ENCODE results near the gene DIPK1C.

Gene DIPK1C

GRCh38 chr18:74412116-74412880 is 44.8 kb downstream of the DIPK1C start:
- H3K4me3 ChIP-seq (ENCODE audit: low read depth, low read length) = no peak overlapping the region
- TF ChIP-seq, protein P1, sequence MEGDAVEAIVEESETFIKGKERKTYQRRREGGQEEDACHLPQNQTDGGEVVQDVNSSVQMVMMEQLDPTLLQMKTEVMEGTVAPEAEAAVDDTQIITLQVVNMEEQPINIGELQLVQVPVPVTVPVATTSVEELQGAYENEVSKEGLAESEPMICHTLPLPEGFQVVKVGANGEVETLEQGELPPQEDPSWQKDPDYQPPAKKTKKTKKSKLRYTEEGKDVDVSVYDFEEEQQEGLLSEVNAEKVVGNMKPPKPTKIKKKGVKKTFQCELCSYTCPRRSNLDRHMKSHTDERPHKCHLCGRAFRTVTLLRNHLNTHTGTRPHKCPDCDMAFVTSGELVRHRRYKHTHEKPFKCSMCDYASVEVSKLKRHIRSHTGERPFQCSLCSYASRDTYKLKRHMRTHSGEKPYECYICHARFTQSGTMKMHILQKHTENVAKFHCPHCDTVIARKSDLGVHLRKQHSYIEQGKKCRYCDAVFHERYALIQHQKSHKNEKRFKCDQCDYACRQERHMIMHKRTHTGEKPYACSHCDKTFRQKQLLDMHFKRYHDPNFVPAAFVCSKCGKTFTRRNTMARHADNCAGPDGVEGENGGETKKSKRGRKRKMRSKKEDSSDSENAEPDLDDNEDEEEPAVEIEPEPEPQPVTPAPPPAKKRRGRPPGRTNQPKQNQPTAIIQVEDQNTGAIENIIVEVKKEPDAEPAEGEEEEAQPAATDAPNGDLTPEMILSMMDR (IDR thresholded peaks at IDR 0.05; ENCODE audit: low read depth, low read length) = no peak
- DNase-seq (ENCODE audit: low read depth, low spot score) = no peak
- in situ Hi-C loops (cut with HindIII; ENCODE audit: low sequenced_read_pairs) = no loop called here

- TF ChIP-seq, protein P1 (IDR thresholded peaks at IDR 0.05; ENCODE audit: low read depth, low read length) = no peak
- in situ Hi-C loops (cut with HindIII; ENCODE audit: low sequenced_read_pairs) = no loop called here
- DNase-seq (ENCODE audit: low read depth, low spot score) = no peak
- no peak overlapping the region for H3K4me3 ChIP-seq (ENCODE audit: low read depth, low read length)
Observed at GRCh38 chr18:74411475-74411874, 45.6 kb downstream of the DIPK1C start.

DNA sequence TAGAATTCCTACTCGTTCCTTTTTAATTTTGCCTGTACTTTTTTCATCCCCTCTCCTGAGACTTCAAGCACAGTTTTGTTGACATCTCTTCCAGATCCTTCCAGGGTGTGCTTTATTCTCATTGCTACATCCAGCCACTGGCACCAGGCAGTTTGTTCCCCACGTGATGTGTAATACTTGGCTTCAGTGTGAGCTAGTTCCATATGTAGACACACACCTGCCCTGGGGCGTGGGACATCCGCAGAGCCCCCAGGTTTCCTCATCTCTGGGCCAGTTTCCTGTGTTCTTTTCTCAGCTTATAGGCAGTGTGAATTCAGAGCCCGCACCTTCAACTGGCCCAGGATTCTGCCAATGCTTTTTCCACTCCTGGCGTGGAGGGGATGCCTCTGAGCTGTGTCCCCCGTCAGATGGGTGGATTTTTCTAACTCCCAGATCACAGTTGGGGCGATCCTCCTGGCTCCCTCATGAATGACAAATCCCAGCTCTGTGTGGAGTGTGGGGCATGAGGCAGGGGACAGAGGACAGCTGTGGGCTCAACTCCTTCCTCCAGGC is 46.6 kb downstream of the DIPK1C start:
- TF ChIP-seq, protein P1 (IDR thresholded peaks at IDR 0.05; ENCODE audit: low read depth, low read length) = no peak
- H3K4me3 ChIP-seq (ENCODE audit: low read depth, low read length) = no peak overlapping the region
- in situ Hi-C loops (cut with HindIII; ENCODE audit: low sequenced_read_pairs) = no loop called here
- no peak for DNase-seq (ENCODE audit: low read depth, low spot score)

- no peak for DNase-seq (ENCODE audit: low read depth, low spot score)
- no peak overlapping the region for H3K4me3 ChIP-seq (ENCODE audit: low read depth, low read length)
- in situ Hi-C loops (cut with HindIII; ENCODE audit: low sequenced_read_pairs) = no loop called here
- TF ChIP-seq, protein P1 (IDR thresholded peaks at IDR 0.05; ENCODE audit: low read depth, low read length) = no peak
Observed at GRCh38 chr18:74407888-74408287, 49.2 kb downstream of the DIPK1C start.

- TF ChIP-seq, protein P1 (IDR thresholded peaks at IDR 0.05; ENCODE audit: low read depth, low read length) = no peak
- DNase-seq (ENCODE audit: low read depth, low spot score) = no peak
- H3K4me3 ChIP-seq (ENCODE audit: low read depth, low read length) = no peak overlapping the region
- in situ Hi-C loops (cut with HindIII; ENCODE audit: low sequenced_read_pairs) = no loop called here
Observed at GRCh38 chr18:74402806-74403433, 54.2 kb downstream of the DIPK1C start.

DNA sequence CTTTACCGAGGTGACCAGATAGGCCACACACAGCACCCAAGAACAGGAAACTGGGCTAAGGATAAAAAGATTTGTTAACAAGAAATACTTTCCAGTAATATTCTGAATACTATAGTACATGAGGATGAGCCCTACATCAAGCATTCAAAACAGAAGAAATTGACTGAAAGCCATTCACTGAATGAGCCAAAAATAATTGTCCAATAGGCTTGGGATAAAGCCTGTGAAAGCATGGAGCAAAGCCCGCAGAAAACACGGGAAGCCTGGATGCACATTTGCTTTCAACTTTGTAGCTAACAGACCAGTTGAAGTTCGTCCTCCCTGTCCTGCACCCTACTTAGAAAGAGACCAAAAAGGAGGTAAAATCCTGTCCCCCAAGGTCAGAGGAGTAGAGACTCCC is 56.3 kb downstream of the DIPK1C start:
- DNase-seq (ENCODE audit: low read depth, low spot score) = no peak
- in situ Hi-C loops (cut with HindIII; ENCODE audit: low sequenced_read_pairs) = no loop called here
- H3K4me3 ChIP-seq (ENCODE audit: low read depth, low read length) = no peak overlapping the region
- TF ChIP-seq, protein P1 (IDR thresholded peaks at IDR 0.05; ENCODE audit: low read depth, low read length) = no peak

All from astrocyte of the spinal cord (primary cell).